HG02884 (cell line): Measurements from ENCODE around the gene RASIP1.
"Not testable (repeated sequence)": the region's sequence is repeated elsewhere in the genome, so short reads cannot be mapped to it uniquely, and the experiment has no call there.

Experiments
- ATAC-seq: cut with Tn5 transposase; IDR thresholded peaks from one replicate; pipeline ENCODE4 v1.9.1; 2021; ENCODE audit warnings: mild to moderate bottlenecking, moderate library complexity; ENCODE audit not compliant: unreplicated experiment

RASIP1 gene

GRCh38 chr19:48735031-48735615, 5.3 kb downstream of the RASIP1 start:
- no peak for ATAC-seq

GRCh38 chr19:48734625-48735024, 5.8 kb downstream of the RASIP1 start:
- no peak for ATAC-seq

GRCh38 chr19:48731452-48731851, 9.0 kb downstream of the RASIP1 start:
- ATAC-seq = no peak

GRCh38 chr19:48728911-48729664, 11.3 kb downstream of the RASIP1 start:
- no peak for ATAC-seq

GRCh38 chr19:48726556-48726955, 13.9 kb downstream of the RASIP1 start:
- ATAC-seq = no peak

GRCh38 chr19:48724796-48725753, 15.3 kb downstream of the RASIP1 start:
- no peak for ATAC-seq

- ATAC-seq = no peak
These were observed 18.2 kb downstream of the RASIP1 start for GRCh38 chr19:48722196-48722708.

- no peak for ATAC-seq
These were observed 19.7 kb downstream of the RASIP1 start for GRCh38 chr19:48720613-48721296.

GRCh38 chr19:48720251-48720612, 20.2 kb downstream of the RASIP1 start:
- ATAC-seq = no peak

GRCh38 chr19:48719263-48720171, 20.9 kb downstream of the RASIP1 start, which contains the start of gene MAMSTR:
Gene MAMSTR (minus strand): TSS chr19:48719725. CDS start chr19:48719031, 694 bp downstream.
- ATAC-seq = no peak

GRCh38 chr19:48718711-48719231, 21.6 kb downstream of the RASIP1 start:
- no peak for ATAC-seq

GRCh38 chr19:48718106-48718505, 22.3 kb downstream of the RASIP1 start:
- ATAC-seq = not testable (repeated sequence)

GRCh38 chr19:48716562-48717291, 23.7 kb downstream of the RASIP1 start:
- no peak for ATAC-seq

- no peak for ATAC-seq
These were observed 24.7 kb downstream of the RASIP1 start for GRCh38 chr19:48715681-48716171.

- no peak for ATAC-seq
These were observed 25.4 kb downstream of the RASIP1 start for GRCh38 chr19:48714759-48715675.

GRCh38 chr19:48713864-48714755, 26.3 kb downstream of the RASIP1 start:
- ATAC-seq = peak; percentile 79
